Suppressor macrophage treated with lipopolysaccharide for 1 hour (primary cell): ENCODE data around the gene TMBIM6.
"Not testable (repeated sequence)": the region's sequence is repeated elsewhere in the genome, so short reads cannot be mapped to it uniquely, and the experiment has no call there.

Experiments used
- DNase-seq, 3 donors: peaks; one replicate each; pipeline ENCODE4 v3.0.0-alpha.2; 2020 to 2022

TMBIM6 gene, protein sequence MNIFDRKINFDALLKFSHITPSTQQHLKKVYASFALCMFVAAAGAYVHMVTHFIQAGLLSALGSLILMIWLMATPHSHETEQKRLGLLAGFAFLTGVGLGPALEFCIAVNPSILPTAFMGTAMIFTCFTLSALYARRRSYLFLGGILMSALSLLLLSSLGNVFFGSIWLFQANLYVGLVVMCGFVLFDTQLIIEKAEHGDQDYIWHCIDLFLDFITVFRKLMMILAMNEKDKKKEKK

DNA sequence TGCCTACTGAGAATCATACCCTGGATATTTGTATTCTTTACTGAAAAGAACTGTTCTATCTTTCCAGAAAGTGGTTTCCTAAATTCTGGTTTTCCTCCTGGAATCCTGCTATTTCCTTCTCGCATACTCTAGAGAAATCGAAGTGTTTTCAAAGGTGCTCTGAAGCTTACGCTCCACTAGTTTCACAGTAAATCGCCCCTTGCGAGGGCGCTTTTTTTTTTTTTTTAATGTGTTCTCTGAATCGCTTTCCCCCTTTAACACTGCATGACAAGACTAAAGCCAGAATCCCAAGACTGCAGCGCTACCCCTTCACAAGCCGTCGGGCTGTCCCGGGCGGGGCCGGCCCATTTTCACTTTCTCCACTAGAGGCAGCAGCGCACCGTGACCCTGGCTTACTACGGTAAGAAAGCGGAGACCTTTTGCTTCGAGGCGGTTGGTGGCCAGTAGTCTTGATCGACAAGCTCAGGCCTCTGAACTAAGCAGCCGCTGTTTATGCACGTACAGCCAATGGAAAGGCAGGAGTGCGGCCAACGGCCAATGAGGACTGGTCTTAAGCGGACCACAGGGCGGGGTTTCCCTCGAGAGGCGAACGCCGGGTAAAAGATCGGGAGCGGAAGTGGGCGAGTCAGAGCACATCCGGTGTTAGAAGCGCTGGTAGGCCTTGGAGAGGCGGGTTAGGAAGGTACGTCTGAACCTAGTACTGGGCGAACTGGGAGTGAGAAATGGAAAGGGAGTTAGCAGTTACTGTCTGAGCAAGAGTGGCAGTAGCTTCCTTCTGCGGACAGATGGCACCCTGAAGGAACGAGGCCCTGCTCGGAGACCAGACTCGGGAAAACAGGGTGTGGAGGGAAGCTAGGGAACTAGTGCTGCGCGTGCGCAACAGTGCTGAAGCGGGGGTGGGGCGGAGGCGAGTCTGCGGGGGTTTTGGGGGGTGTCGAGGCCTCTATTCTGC lies at the start of gene TMBIM6:
TSS of gene TMBIM6 (plus strand) at position 628 of the 952 bp plus-strand sequence. CDS start 10,937 bp downstream, outside the sequence.
- DNase-seq, result peak; percentile 99 to 100 (median 100)

DNA sequence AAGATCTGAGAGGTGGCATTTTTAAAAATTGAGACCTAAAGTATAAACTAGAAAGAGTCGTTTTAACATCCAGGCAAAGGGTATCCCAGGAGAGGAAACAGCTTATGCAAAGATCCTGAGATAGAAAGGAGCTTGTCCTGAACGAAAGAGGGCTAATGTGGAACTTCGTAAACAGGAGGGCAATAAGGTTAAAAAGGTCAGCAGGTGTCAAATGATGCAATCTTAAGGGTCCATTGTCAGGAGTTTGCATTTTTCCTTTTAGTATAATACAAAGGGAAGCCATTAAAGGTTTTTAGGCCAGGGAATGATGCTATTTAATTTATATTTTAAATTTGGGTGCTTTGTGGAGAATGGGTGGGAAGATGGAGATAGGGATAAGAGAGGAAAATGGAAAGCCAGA lies 48.5 kb upstream of the TMBIM6 start:
- peak in 1 of 3 donors; percentile 7 for DNase-seq

DNA sequence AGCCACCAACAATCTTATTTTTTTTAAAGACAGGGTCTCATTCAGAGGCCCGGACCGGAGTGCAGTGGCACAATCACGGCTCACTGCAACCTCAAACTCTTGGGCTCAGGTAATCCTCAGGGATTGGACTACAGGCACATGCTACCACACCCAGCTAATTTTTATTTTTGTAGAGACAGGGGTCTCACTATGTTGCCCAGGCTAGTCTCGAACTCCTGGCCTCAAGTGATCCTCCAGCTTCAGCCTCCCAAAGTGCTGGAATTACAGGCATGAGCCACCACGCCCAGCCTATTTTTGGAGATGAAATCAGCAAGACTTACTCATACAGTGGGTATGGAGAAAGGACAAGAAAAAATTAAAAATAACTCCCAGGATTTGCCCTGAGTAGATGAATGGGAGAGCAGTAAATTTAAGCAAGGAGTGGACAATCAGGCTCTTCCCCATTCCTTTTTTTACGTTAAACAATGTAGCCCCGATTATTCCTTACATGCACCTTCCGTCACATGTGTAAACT lies 47.4 kb upstream of the TMBIM6 start:
- DNase-seq, result peak; percentile 52 to 67 (median 54)

DNA sequence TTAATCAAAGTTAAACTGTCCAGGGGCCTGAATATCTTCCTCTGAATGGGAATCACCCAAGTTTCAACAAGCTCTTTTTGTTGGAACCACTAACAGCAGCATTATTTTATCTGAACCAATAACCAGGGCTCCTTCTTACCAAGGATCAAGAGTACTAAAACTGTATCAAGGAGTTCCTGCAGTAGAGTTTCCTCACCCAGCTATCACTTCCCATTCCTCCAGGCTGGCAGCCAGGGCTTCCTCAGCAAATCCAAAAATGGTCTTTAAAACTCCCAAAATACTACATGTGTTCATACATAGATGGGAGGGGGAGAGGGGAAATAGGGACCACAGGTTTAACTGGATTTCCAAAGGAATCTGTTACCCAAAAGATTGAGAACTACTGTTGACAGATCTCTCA lies 44.6 kb upstream of the TMBIM6 start:
- peak; percentile 29 to 39 (median 29) for DNase-seq

DNA sequence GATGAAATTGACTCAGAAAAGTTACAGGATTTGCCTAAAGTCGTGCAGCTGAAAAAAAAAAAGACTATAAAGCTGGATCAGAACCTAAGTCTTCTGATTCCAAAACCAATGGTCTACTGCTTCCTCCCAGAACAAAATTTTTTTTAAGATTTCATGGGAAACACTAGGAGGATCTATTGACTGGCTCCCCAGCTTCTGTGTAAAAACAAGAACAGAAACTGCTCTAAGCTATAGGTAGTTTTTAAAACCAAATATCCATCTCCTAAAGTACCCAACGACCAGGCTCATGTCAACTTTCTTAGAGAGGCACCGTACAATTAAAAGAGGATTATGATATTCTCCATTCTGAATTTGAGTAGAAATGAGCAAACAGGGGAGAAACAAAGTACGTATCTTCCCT lies 43.5 kb upstream of the TMBIM6 start:
- peak in 1 of 3 donors; percentile 20 for DNase-seq

DNA sequence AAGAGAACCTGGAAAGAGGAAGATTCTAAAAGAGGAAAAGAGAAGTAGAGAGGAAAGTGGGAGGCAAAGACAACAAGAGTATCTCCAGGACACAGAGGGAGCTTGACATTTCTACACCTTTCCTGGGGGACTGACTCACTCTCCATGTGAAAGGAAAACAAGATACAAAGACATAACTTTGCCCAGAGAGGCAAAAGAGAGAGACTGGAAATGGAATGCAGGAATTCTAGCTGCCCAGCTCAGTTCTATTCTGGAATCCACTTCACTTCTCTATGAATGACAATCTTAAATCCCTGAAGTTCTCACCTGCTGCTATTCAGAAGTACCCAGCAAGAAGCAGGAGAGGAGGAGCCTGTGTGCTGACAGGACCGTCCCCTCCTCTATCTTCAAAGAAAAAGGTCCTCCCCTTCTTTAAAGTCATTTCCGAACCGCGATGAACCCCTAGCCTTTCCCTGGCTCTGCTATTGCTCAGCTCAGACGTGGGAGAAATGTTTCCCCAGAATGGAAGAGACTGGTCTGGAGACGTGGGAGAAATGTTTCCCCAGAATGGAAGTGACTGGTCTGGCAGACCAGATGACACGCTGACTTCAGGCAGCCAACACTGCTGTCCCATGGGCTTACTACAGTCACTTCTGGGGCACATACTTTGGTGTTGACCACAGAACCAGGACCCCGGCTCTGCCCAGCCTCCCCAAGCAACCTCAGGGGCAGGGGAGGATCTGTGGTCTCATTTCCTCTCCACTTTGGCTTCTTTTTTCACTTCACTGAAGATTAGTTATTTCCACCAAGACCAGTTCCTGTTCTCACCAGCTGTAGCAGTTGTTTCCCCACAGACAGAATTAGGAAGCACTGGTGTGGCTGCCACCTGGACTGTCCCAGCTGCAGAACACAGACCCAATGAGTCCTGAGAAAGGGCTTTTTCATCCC lies 42.5 kb upstream of the TMBIM6 start:
- DNase-seq, result peak; percentile 86 to 94 (median 91)

DNA sequence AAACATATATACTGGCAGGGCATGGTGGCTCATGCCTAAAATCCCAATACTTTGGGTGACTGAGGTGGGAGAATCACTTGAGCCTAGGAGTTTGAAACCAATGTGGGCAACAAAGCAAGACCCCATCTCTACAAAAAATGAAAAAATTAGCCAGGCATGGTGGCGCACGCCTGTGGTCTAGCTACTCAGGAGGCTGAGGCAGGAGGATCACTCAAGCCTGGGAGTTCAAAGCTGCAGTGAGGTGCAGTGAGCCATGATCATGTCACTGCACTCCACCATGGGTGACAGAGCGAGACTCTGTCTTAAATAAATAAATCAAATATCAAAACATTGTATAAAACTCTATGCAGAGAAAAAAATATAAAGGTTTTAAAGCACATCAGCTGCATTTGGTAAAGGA lies 39.3 kb upstream of the TMBIM6 start:
- DNase-seq, result no peak

DNA sequence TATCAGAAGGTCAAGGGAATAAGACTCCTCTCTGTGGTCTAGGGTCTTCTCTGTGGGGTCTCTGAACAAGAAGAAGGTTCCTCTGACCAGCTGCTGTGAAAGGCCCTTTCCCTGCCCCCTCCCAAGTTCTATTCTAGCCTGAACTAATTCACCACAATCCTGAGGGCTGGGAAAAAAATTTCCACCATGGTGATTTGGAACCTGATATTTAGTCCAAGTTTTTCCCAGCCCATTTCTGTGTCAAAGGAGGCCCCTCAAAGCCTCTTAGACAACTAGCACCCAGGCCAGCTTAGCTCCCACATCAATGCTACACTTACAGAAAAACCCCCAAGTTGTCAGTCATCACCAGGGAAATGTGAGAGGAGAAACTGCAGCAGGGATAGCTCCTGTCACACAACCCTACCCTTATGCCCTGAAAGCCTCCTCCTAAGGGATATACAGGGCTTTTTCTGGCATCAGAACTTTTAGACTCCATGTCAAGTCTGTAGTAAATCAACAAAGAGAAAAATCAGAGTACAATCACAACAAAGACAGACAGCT lies 38.6 kb upstream of the TMBIM6 start:
- DNase-seq, result peak; percentile 55 to 61 (median 59)

DNA sequence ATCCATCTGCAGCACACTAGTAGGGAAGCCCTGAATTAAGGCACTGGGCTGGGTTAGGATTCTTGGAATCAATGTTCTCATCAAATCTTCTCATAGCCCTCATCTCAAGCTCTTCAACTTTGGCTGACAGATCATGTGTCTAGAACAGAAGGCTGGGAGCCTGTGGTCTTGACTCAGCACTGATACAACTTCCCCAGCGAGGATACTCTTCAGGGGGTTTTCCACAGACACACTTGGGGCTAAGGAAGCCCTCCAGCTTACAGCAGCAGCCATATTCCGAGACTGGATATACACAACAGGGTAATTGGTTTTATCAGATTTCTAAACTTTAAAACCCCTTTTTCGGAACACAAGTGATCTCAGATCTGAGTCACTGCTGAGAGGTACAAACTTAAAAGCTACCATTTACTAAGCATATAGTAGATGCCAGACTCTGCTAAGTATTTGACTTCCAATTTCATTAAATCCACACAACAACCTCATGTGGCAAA lies 37.7 kb upstream of the TMBIM6 start:
- DNase-seq, result peak; percentile 91 to 96 (median 95)

DNA sequence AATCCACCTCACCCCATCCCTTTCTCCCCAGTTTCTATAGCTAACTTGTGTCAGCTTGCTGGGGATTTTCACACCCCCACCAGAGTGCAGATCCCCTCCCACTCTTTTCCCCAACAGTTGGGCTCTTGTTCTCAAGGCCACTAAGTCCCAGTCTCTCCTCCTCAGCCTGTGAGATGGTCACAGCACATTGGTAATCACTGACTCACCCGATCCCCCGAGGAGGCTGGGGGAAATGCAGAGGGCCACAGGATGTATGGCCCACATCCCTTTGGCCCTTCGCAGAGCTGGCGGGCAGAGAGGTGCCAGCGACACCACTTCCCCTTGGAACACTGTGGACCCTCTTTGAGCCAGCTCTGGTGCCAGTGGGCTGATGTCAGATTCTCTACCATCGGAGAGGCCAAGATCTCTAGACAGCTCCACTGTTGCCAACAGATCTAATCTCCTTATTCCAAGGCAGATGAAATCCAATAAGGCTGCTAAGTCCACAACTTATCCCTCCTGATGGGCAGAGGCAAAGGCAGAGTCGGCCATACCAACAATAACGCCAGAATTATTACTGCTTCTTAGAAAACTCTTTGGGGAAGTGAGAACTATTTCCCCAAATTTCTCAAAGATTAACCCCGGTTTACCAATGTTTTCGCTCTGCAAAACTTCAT lies 35.8 kb upstream of the TMBIM6 start:
- peak; percentile 94 to 97 (median 95) for DNase-seq

DNA sequence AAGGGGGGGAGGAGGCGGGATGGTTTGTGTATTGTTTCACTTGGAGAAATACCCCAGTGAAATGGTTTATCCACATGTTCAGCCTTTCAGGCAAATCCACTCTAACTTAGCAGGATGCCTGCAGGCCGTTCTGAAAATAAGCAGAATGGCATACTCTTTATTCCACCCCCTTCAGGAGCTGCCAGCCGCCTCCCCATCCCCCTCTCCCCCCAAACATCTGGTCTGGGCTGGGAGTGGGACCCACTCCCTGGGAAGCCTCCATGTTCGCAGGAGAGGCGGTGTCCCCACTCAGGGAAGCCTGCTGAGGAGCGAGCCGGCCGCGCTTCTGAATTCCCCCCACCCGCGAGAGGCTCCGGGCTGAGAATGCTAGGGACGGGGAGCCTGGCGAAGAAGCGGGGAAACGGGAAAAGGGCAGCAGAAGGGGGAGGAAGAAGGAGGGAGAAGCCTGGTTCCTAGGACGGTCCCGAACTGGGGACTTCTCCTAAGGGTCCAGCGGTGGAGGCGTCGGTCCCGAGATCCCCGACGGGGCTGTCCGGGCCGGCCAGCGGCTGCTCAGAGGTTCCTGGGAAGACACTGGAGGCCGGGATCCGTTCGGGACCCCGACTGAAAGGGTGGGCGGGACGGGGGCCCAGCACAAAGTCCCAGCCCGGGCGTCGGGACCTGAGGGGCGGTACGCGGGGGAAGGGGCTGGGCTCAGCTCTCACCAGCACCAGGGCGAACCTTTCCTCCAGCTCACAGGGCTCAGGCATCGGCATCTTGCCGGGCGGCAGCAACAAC lies 34.8 kb upstream of the TMBIM6 start:
- DNase-seq, result peak in 2 of 3 donors; percentile 53 to 82

DNA sequence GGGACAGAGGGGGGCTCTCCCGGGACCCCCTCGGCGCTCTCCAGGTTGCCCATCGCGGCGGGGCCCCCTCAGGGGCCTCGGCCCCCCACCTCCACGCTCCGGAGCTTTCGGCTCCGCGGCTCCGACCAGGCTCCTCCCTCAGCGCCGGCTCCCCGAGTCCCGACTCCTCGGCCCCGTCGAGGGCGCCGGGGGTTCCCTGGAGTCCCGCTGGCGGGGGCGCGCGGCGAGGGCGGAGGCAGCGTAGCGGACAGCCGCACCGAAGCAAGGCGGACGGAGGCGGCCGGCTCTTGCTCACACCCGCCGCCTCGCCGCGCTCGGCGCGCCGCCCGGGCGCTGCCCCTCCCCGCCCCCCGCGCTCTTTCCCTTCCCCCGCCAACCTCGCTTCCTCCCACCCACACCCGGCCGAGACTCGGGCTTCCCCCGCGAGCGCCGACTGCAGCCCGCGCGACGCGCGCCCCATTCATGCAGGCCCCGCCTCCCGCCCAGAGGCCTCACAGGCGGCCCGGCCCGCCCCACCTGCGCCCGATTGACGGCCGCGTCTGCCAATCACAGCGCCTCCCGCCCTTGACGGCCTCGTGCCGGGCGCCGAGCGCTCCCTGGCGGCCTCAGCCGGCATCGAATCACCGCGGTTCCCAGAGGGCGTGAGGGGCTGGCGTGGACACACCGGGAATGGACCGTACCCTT lies 34.1 kb upstream of the TMBIM6 start, which contains the start of gene FMNL3:
TSS of gene FMNL3 (minus strand) at position 278 of the 684 bp plus-strand sequence. CDS start at position 53, 225 bp downstream.
- peak; percentile 99 to 100 (median 99) for DNase-seq

DNA sequence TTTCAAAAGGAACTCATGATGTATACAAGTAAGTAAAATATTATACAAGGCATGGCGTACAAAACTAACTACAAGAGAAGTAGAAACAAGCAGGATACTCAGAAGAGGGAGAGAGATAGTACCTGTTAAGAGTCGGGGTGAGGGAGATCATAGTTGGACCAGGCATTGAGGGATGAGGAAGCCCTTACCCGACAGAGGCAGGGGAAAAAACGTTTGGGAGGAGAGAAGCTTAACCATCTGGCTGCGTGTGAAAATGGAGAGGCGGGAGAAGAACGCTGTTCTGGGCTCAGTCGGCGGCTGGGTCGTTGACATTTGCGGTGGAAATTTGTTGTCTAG lies 33.6 kb upstream of the TMBIM6 start:
- no peak for DNase-seq

DNA sequence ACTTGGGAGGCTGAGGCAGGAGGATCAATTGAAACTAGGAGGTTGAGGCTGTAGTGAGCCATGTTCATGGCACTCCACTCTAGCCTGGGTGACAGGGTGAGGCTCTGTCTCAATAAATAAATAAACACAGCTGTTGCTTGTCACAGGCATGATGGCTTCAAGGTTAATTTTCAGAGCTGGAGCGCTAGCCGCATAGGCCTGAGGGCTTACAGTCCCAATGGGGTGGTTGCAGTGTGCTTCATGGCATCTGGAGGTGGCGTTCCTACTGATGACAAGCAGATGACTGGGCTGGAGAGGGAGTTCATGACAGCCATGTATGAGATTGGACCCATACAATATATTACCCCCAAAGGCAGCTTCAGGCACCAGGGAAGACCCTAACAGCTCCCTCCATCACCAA lies 32.5 kb upstream of the TMBIM6 start:
- no peak for DNase-seq

DNA sequence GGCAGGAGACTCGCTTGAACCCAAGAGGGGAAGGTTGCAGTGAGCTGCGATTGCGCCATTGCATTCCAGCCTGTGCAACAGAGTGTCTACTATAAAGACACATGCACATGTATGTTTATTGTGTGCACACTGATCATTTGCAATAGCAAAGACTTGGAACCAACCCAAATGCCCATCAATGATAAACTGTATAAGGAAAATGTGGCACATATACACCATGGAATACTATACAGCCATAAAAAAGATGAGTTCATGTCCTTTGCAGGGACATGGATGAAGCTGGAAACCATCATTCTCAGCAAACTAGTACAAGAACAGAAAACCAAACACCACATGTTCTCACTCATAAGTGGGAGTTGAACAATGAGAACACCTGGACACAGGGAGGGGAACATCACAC lies 27.4 kb upstream of the TMBIM6 start:
- not testable (repeated sequence) for DNase-seq

DNA sequence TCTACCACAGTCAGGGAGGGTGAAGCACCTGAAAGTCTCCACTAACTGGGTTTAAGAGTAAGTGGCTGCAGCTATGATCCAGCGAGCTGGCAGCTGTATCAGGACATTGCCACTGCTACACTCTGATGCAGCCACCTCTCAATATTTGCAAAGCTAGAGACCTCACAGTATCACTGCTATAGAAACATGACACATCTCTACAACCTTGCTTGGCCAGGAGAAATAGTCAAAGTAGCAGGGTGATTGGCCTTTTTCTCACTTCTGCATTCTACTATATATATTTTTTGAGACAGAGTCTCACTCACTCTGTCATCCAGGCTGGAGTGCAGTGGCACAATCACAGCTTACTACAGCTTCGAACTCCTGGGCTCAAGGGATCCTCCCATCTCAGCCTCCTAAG lies 24.8 kb upstream of the TMBIM6 start:
- DNase-seq, result peak in 1 of 3 donors; percentile 26

DNA sequence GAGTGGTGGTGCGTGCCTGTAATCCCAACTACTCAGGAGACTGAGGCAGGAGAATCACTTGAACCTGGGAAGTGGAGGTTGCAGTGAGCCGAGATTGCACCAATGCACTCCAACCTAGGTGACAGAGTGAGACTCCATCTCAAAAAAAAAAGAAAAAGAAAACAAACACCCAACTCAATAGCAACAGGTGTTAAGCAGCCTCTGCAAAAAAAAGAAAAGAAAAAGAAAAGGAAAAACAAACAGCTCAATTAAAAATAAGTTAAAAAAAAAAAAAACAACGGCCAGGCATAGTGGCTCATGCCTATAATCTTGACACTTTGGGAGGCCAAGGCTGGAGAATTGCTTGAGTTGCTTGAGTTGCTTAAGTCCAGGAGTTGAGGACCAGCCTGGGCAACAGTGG lies 23.6 kb upstream of the TMBIM6 start:
- not testable (repeated sequence) for DNase-seq

DNA sequence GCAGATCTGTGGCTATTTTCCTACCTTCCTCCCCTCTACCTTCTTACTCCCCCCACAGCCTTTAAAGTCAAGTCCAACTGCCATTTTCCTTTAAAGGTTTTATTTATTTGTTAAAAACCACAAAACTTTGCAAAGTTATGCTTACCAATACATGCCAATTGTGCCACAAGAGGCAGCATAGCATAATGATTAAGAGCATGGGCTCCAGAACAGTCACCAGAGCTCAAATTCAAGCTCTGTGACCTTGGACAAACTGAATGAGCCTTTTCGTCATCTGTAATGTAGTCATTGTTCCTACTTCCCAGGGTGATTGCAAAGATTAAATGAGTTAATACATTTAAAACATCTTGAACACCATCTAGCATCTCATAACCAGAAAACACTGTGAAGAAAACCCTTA lies 21.1 kb upstream of the TMBIM6 start:
- DNase-seq, result peak in 1 of 3 donors; percentile 25

DNA sequence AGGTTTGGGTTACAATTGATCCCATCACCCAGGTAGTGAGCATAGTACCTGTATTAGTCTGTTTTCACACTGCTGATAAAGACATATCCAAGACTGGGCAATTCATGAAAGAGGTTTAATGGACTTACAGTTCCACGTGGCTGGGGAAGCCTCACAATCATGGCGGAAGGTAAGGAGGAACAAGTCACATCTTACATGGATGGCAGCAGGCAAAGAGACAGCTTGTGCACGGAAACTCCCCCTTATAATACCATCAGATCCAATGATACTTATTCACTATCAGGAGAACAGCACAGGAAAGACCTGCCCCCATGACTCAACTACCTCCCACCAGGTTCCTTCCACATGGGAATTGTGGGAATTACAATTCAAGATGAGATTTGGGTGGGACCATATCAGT lies 20.0 kb upstream of the TMBIM6 start:
- DNase-seq, result not testable (repeated sequence)

DNA sequence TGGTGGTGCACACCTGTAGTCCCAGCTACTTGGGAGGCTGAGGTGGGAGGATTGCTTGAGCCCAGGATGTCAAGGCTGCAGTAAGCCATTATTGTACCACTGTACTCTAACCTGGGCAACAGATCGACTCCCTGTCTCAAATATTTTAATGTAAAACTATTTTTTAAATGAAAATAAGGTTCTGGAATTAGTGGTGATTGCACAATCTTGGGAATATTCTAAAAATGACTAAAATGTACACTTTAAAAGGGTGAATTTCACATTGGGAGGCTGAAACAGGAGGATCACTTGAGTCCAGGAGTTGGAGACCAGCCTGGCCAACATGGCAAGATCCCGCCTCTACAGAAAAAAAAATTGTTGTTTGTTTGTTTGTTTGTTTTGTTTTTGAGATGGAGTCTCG lies 12.9 kb upstream of the TMBIM6 start:
- DNase-seq, result no peak
